ENCODE results near the gene FAAP20.

The FAAP20 gene

GRCh38 chr1:2210084-2210653 lies 15.6 kb upstream of the FAAP20 start:
- no peak for DNase-seq

GRCh38 chr1:2209400-2210083 lies 15.0 kb upstream of the FAAP20 start:
- no peak for DNase-seq

- DNase-seq, result no peak
These were observed 14.0 kb upstream of the FAAP20 start for GRCh38 chr1:2208309-2209239.

- no peak for DNase-seq
These were observed 12.4 kb upstream of the FAAP20 start for GRCh38 chr1:2206813-2207487.

- peak; percentile 96 for DNase-seq
These were observed 10.8 kb upstream of the FAAP20 start for GRCh38 chr1:2205191-2205952.

GRCh38 chr1:2204415-2205190 lies 10.0 kb upstream of the FAAP20 start:
- no peak for DNase-seq

GRCh38 chr1:2203671-2204414 lies 9.3 kb upstream of the FAAP20 start:
- no peak for DNase-seq

- DNase-seq, result no peak
These were observed 8.4 kb upstream of the FAAP20 start for GRCh38 chr1:2202843-2203601.

- DNase-seq, result no peak
These were observed 7.5 kb upstream of the FAAP20 start for GRCh38 chr1:2202008-2202575.

GRCh38 chr1:2201062-2201461 lies 6.5 kb upstream of the FAAP20 start:
- DNase-seq, result no peak

GRCh38 chr1:2200308-2200943 lies 5.9 kb upstream of the FAAP20 start:
- DNase-seq, result no peak

- DNase-seq, result peak; percentile 93
These were observed 4.7 kb upstream of the FAAP20 start for GRCh38 chr1:2199042-2199810.

- DNase-seq, result no peak
These were observed 4.0 kb upstream of the FAAP20 start for GRCh38 chr1:2198571-2198970.

- DNase-seq, result no peak
These were observed 3.2 kb upstream of the FAAP20 start for GRCh38 chr1:2197707-2198165.

- no peak for DNase-seq
These were observed 2.5 kb upstream of the FAAP20 start for GRCh38 chr1:2196901-2197638.

GRCh38 chr1:2195785-2196184 lies 1.2 kb upstream of the FAAP20 start:
- DNase-seq, result no peak

GRCh38 chr1:2194898-2195673 lies 514 bp upstream of the FAAP20 start:
- DNase-seq, result peak; percentile 95
